Limb (tissue), 2 donors: ENCODE measurements around the gene TNN.

Experiments
- DNase-seq, 2 donors: peaks; one replicate each; pipeline ENCODE4 v3.0.0-alpha.2; 2016; ENCODE audit errors: extremely low spot score in 2 of 2

The TNN gene

GRCh38 chr1:175147569-175147968 lies 79.9 kb downstream of the TNN start:
- DNase-seq = no peak

DNA sequence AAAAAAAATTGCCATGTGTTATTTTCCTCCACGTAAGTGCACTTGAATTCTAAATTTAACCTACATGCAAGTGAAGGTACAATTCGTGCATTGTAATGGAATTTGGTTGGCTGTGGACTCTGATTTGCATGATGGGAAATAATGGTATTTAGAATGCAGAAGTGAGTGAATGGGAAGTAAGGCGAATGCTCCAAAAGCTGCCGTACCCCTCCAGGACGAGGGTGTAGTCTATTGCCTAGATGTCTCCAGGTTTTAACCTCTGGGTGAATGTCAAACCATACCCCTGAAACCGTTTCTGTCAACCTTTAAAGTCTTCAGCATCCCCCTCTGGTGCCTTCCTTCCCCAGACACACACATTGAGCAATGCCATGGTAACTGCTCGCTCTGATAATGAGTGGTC lies 80.4 kb downstream of the TNN start:
- DNase-seq = no peak

DNA sequence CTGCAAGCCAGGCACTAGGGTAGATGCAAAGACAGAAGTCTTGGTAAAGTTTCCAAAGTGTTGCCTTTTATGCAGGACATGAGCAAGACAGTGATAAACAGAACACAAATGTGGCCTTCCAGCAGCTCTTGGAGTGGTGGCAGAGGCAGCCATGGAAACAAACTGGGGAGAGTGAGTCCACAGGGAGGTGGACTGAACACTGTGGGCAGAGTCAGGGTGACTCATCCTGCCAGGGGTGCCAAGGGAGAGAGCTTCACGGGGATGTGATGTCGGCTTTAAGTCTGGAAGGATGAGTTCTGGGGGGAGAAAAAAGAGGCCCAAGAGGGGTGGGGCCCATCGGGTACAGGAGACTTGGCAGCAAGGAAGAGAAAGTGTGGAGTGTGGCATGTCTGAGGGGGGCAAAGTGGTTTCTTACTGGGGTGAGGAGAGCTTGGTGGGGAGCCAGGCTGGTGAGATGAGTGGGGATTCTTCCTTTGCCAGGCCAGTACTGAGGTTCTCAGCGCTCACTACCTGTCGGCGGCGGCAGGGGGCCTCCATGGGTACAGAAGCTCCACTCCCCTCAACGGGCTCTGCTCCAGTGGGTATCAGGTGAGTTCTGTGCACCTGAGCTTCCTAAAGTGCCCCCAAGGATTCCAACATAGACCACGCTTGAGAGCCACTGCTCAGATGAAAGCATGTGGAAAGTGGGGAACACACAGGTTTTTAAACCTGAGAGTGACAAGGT lies 83.1 kb downstream of the TNN start:
- DNase-seq = no peak

DNA sequence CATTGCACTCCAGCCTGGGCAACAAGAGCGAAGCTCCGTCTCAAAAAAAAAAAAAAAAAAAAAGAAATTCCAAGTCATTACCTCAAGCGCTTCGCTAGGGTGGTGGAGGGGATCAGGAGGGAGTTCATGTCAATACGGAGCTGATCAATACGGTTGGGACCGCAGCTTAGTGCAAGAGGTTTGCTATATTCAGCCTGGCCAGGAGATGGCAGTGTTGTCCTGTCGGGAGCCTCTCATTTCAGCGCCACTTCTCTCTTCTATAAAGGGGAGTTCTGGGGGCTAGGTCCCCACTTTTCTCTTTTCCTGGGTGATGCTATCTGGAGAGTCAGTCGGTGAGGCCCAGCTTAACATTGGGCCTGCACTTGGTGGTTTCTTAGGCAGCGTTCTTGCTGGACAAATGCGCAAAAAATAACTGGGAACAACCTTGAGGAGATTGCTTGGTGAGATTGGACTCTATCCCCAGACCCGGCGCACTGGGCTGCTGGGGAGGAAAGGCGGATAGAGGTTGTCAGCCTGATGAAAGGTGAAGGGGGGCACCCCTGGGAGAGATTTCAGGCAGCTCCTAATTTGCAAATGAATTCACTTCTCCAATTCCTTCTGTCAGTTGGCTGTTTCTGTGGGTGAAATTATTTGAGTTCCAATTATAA lies 84.5 kb downstream of the TNN start:
- peak; percentile 61 to 80 for DNase-seq

- DNase-seq = peak; percentile 57 to 75
These were observed 87.2 kb downstream of the TNN start for GRCh38 chr1:175154629-175155472.

DNA sequence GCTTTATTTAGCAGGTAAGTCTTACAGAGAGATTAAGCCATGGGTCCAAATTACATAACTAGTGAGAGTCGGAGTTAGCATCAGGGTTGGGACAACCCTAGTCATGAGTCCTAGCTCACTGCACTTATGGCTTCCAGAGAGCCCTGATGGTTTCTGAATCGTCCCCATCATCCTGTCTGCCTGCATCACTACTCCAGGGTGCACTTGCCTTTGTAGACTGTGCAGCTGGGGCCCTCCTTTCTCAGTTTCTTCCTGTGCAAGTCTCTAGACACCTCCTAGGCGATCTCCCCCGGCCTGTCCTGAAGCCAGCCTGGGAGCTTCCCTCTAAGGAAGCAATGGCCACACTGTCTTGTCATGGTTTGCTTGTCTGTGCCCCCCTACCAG lies 87.8 kb downstream of the TNN start:
- no peak for DNase-seq

- DNase-seq = no peak
These were observed 88.3 kb downstream of the TNN start for GRCh38 chr1:175155936-175156335.

- no peak for DNase-seq
These were observed 89.6 kb downstream of the TNN start for GRCh38 chr1:175157200-175157599.

GRCh38 chr1:175158170-175158591 lies 90.5 kb downstream of the TNN start:
- no peak for DNase-seq

DNA sequence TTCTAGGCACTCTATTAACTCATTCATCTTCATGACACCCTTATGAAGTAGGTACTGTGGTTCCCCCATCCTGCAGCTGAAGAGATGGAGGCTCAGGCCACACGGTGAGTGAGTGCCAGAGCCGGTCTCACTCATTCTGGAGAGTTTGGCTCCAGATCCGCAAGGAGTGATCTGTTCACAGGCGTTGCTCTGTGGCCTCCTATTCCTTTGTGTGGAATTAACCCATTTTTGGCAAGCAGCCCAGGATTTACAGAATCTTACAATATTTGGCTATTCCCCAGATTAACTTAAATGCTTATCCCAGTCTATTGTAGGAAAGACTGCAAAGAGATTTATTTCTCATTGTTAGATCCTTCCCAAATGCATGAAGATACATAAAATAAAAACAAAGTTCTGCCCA lies 95.3 kb downstream of the TNN start:
- DNase-seq = peak in 1 of 2 donors; percentile 68

- no peak for DNase-seq
These were observed 96.1 kb downstream of the TNN start for GRCh38 chr1:175163702-175164101.

GRCh38 chr1:175164751-175165150 lies 97.1 kb downstream of the TNN start:
- DNase-seq = no peak

DNA sequence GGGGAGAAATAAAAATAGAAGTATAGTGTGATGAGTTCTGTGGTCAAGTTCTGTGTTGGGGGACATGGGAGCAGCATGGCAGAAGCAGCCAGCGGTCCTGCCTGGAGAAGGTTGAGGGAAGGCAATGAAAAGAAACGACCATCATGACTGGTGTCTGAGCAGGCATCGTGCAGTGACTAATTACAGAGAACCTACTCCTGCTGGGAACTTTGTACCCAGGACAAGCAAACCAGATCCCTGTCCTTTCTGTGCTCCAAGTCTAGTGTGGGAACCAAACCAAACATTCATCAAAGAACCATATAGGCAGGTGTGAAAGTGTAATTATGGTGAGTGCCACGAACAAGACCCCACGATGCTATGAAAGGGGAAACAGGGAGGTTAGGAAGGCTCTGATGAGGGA lies 99.1 kb downstream of the TNN start:
- no peak for DNase-seq

- no peak for DNase-seq
These were observed 100.2 kb downstream of the TNN start for GRCh38 chr1:175167861-175168260.

- DNase-seq = no peak
These were observed 101.1 kb downstream of the TNN start for GRCh38 chr1:175168782-175169181.

DNA sequence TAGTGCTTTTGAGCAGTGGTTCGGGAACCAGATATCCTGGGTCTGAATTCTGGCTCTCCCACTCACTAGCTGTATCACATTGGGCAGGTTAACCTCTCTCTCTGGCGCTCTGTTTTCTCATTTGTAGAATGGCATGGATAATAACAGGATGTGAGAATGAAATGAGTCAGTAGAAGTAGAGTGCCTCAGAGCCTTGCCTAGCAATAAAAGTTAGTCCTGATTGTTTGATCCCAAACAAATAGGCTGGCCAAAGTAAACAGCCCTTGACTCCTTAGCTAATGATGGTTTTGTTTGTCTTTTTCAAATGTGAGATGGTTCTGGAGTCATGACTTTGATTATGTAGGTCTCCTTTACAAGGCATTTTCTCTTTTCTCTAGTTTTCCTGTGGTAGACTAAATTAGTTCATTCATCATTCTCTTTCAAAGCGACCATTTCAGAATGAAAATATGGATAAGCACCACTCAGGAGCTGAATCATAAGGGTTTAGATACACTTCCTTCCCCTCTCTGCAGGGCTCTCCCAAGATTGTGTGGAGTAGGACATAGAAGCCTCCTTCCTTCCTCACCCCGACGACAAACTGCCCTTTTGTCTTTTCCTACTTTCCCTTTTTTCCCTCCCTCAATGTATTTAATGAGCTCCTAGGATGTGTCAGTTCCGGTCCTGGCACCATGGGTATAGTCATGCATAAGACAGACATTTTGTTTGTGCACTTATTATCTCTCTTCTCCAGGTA lies 101.8 kb downstream of the TNN start:
- DNase-seq = no peak

DNA sequence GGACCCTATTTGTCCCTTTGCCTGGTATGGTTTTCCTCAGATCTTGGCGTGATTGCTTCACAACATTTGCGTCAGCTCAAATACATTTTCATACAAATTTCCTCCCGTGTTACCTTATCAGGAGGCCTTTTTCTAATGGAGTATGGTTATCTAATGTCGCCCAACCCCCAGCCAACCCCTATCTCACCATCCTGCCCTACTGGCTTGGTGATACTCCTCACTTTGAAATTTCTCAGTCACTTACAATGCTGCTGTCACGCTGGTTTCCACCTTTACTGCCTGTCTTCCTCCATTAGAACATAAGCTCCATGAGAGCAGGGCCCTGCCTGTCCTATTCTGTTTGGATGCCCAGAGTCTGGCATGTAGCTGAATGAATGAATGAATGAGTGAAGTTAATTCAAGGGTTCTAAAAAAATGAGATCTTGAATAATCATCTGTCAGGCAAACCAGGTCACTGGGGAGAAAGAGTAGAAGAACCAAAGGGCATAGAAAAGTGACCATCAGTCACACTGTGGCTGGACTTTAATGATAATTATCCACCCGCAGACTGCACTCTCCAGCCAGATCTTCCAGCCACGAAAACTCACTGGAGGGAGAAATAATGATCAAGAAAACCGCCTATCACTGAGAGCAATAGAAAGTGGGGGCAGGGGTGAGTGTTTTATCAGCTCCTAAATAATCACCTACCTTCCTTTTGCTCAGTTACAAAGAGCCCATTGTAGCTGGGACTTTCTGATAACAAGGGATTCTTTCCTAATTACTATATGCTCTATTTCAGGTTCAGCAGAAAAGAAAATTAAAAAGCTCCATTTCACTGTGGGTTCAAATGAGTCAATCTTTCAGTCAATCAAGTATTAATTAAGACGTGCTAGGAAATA lies 103.6 kb downstream of the TNN start:
- no peak for DNase-seq

DNA sequence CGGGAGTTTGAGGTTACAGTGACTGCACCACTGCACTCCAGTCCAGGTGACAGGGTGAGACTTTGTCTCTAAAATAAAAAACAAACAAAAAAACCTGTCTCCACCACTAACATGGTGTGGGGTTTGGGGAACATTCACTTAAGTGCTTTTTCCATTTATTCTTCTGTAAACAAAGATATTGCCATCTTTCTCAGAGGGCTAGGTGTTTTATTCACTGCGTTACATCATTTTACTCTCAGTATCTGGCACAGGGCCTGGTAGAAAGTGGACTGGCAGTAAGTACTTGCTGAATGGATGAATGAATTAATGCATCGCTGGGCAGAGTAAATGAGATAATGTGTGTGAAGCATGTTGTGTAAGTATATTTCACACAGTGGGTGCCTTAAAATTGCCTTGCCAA lies 104.9 kb downstream of the TNN start:
- no peak for DNase-seq

- no peak for DNase-seq
These were observed 105.9 kb downstream of the TNN start for GRCh38 chr1:175173531-175173930.

DNA sequence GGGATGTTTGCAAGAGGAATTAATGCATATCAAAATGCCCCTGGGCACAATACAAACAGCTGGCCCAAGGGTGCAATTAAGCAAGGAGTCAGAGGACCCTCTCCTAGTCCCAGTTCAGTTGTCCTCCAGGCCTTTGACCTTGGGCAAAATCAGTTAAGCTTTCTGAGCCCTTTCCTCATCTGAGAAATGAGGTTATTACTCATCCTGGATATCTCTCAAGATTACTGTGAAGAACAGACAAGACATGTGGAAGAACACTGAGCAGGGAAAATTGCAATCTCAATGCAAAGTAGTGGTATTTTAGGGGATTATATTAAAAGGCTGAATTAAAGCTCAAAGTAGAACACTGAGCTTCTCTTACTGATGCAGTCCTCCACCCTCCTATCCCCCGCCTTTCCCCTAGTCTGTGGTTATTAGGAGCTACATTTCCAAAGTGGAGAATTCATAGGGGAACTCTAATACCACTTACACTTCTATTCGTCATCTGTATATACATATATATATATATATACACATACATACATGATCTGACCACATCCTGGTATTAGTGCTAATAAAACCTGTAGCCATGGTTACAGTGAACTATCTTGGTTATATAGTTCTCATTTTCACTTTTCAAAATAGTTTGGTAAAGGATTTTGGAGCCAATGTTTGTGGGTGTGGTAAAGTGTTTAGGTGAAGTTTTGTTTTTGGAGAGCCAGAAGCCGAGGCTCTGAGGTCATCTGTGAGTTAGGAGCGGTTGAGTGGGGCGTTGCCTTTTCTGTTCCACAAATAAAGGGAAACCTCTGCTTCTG lies 106.9 kb downstream of the TNN start:
- DNase-seq = no peak
